Esophagus (tissue), 2 donors: ENCODE measurements around the gene TMED10. TPM values are rescaled to one million over a fixed set of nuclear protein-coding genes. Genes with fewer than 3 reads are reported as not detected.
"Not testable (repeated sequence)": the region's sequence is repeated elsewhere in the genome, so short reads cannot be mapped to it uniquely, and the experiment has no call there.

ENCODE experiments used
- H3K27ac ChIP-seq, 2 donors: one replicate each; pipeline ENCODE4 v1.5.1; 2013; ENCODE audit warnings: low read depth in 2 of 2, mild to moderate bottlenecking in 2 of 2, inconsistent platforms in 1 of 2, low read length in 1 of 2, moderate library complexity in 1 of 2
- H3K27me3 ChIP-seq, 2 donors: one replicate each; pipeline ENCODE4 v1.6.1; 2013; ENCODE audit warnings: low read length in 2 of 2, control low read depth in 1 of 2, mild to moderate bottlenecking in 1 of 2; ENCODE audit not compliant: insufficient read depth in 2 of 2, control insufficient read depth in 1 of 2
- H3K36me3 ChIP-seq, 2 donors: one replicate each; pipeline ENCODE4 v1.6.1; 2013; ENCODE audit warnings: low read length in 1 of 2; ENCODE audit not compliant: control insufficient read depth in 2 of 2, insufficient read depth in 2 of 2
- H3K4me1 ChIP-seq, 2 donors: one replicate each; pipeline ENCODE4 v1.6.1; 2013; ENCODE audit warnings: low read length in 1 of 2; ENCODE audit not compliant: control insufficient read depth in 2 of 2, insufficient read depth in 2 of 2
- H3K4me3 ChIP-seq, 2 donors: one replicate each; pipeline ENCODE4 v1.5.1; 2013; ENCODE audit warnings: low read length in 2 of 2, mild to moderate bottlenecking in 2 of 2, low read depth in 1 of 2, moderate library complexity in 1 of 2
- H3K9me3 ChIP-seq, 2 donors: one replicate each; pipeline ENCODE4 v1.6.1; 2013; ENCODE audit warnings: mild to moderate bottlenecking in 2 of 2, low read depth in 1 of 2, low read length in 1 of 2, moderate library complexity in 1 of 2; ENCODE audit not compliant: control insufficient read depth in 2 of 2, insufficient read depth in 1 of 2
- WGBS, 2 donors: extraction: QIAGEN DNeasy Blood & Tissue Kit; methylation state at CpG; one replicate each; pipeline ENCODE4 v1.1.7; 2013; 5-methylcytosine and 5-hydroxymethylcytosine counted together
- polyA plus RNA-seq, 2 donors: library from polyadenylated mRNA; stranded (reverse); fragments of 200-250 nt; gene quantifications; one replicate each; pipeline ENCODE4 v1.2.3, GENCODE V29; 2013
- donor health status: healthy with polysubstance abuse.
- donor health status: Bipolar disorder and iron deficiency.

The TMED10 gene
- polyA plus RNA-seq, 2 donors = 74.8 to 225 TPM

DNA sequence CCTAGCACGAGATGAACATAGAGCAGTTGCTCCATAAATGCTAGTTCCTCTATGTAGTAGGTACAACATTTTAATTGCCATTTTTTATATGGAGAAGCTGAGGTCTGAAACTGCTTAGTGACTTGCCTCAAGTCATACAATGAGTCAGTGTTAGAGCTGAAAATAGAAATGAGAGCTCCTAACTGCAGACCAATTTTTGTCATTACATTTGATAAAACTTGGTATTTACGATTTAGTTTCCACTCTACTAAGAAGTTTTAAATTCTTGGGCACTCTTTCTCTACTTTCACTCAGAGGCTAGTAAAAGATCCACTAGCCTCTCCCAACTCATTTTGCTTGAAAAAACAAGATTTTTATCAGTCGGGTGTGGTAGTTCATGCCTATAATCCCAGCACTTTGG lies 8.1 kb upstream of the TMED10 start:
- WGBS, 2 donors = 71 to 73% methylated on average over 3 of the region's 3 CpGs
- no peaks in the 10 kb centered on the region for H3K4me1 ChIP-seq
- no peaks in the 10 kb centered on the region for H3K36me3 ChIP-seq
- H3K27me3 ChIP-seq = no peaks in the 10 kb centered on the region
- H3K27ac ChIP-seq = no peak overlapping the region
- H3K4me3 ChIP-seq = no peak overlapping the region
- H3K9me3 ChIP-seq = no peaks in the 10 kb centered on the region

- Histone ChIP-seq H3K27me3 (no peaks in the 10 kb centered on the region), H3K4me3 (no peak overlapping the region), H3K27ac (no peak overlapping the region), H3K9me3 (no peaks in the 10 kb centered on the region), H3K4me1 (no peaks in the 10 kb centered on the region), H3K36me3 (no peaks in the 10 kb centered on the region)
- WGBS, 2 donors = 91 to 93% methylated on average over 3 of the region's 3 CpGs
Observed at GRCh38 chr14:75184039-75184438, 7.6 kb upstream of the TMED10 start.

DNA sequence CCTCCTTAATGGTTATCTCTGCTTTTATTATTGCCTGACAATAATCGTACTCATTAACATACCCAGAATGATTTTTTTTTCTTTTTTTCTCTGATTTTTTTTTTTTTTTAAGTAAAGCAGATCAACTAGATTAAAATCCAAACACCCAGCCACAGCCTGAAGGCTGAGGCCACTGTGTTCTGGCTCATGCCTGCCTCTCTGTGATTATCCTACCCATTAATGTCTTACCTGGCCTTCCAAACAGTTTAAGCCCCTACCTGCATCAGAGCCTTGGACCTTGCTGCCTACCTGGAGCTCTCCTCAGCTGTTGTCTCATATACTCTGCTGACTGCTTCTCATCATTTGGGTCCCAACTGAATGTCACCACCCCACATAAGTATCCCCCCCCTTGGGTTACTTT lies 6.8 kb upstream of the TMED10 start:
- Histone ChIP-seq H3K27ac (no peak overlapping the region), H3K36me3 (no peaks in the 10 kb centered on the region), H3K4me1 (no peaks in the 10 kb centered on the region), H3K4me3 (no peak overlapping the region), H3K27me3 (no peaks in the 10 kb centered on the region), H3K9me3 (no peaks in the 10 kb centered on the region)
- 54 to 74% methylated on average over 1 of the region's 1 CpG for WGBS, 2 donors

- H3K36me3 ChIP-seq = no peaks in the 10 kb centered on the region
- no peak overlapping the region for H3K27ac ChIP-seq
- no peaks in the 10 kb centered on the region for H3K27me3 ChIP-seq
- H3K4me3 ChIP-seq = no peak overlapping the region
- no peaks in the 10 kb centered on the region for H3K4me1 ChIP-seq
- WGBS, 2 donors = 66 to 75% methylated on average over 1 of the region's 1 CpG
- H3K9me3 ChIP-seq = no peaks in the 10 kb centered on the region
Observed at GRCh38 chr14:75182821-75183220, 6.4 kb upstream of the TMED10 start.

DNA sequence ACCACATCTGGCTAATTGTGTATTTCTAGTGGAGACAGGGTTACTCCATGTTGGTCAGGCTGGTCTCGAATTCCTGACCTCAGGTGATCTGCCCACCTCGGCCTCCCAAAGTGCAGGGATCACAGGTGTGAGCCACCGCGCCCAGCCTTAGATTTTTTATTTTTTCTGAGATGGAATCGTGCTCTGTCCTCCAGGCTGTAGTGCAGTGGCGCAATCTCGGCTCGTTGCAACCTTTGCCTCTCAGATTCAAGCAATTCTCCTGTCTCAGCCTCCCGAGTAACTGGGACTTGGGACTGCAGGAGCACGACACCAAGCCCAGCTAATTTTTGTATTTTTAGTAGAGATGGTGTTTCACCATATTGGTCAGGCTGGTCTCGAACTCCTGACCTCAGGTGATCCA lies 5.8 kb upstream of the TMED10 start:
- not testable (repeated sequence) for H3K27ac ChIP-seq, H3K4me1 ChIP-seq, H3K9me3 ChIP-seq, H3K4me3 ChIP-seq, H3K27me3 ChIP-seq, H3K36me3 ChIP-seq
- WGBS, 2 donors = 86 to 91% methylated on average over 11 of the region's 11 CpGs

GRCh38 chr14:75181293-75182062 lies 5.1 kb upstream of the TMED10 start:
- 86 to 91% methylated on average over 1 of the region's 1 CpG for WGBS, 2 donors
- Histone ChIP-seq H3K4me1 (no peaks in the 10 kb centered on the region), H3K4me3 (no peak overlapping the region), H3K27me3 (no peaks in the 10 kb centered on the region), H3K27ac (no peak overlapping the region), H3K9me3 (no peaks in the 10 kb centered on the region), H3K36me3 (no peaks in the 10 kb centered on the region)

GRCh38 chr14:75175677-75176141 lies 703 bp downstream of the TMED10 start:
- peak overlapping the region; percentile 92 to 98 for H3K27ac ChIP-seq
- H3K9me3 ChIP-seq = no peaks in the 10 kb centered on the region
- WGBS, 2 donors = 7% methylated on average over 10 of the region's 10 CpGs
- no peaks in the 10 kb centered on the region for H3K36me3 ChIP-seq
- no peaks in the 10 kb centered on the region for H3K27me3 ChIP-seq
- H3K4me3 ChIP-seq = peak overlapping the region; percentile 61 to 99
- no peaks in the 10 kb centered on the region for H3K4me1 ChIP-seq

GRCh38 chr14:75174066-75174465 lies 2.3 kb downstream of the TMED10 start:
- no peaks in the 10 kb centered on the region for H3K4me1 ChIP-seq
- no peaks in the 10 kb centered on the region for H3K9me3 ChIP-seq
- H3K36me3 ChIP-seq = no peaks in the 10 kb centered on the region
- H3K27ac ChIP-seq = no peak overlapping the region
- no peak overlapping the region for H3K4me3 ChIP-seq
- 49 to 58% methylated on average over 2 of the region's 2 CpGs for WGBS, 2 donors
- no peaks in the 10 kb centered on the region for H3K27me3 ChIP-seq

DNA sequence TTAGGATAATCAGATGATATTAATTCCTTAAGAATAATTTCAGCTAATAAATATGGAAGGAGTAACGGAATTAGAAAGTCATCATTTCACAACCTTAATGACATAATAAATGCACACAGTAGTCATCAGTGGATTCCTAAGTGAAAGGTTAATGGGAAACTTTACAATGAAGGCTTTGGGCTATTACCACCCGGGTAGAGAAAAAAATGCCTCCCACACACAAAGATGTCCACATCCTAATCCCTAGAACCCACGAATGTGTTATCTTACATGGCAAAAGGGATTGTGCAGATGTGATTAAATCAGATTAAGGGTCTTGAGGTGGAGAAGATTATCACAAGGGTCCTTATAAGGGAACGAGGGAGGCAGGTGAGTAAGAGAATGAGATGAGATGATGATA lies 5.6 kb downstream of the TMED10 start:
- no peaks in the 10 kb centered on the region for H3K36me3 ChIP-seq
- no peaks in the 10 kb centered on the region for H3K9me3 ChIP-seq
- H3K4me1 ChIP-seq = no peaks in the 10 kb centered on the region
- no peak overlapping the region for H3K27ac ChIP-seq
- WGBS, 2 donors = 65 to 69% methylated on average over 4 of the region's 4 CpGs
- H3K4me3 ChIP-seq = no peak overlapping the region
- H3K27me3 ChIP-seq = no peaks in the 10 kb centered on the region
